ENCODE results near the gene TTF2.

GRCh38 chr1:117112047-117112717 is 52.1 kb downstream of the TTF2 start:
- no peak for TF ChIP-seq ZNF384 (IDR thresholded peaks at IDR 0.05)
- TF ChIP-seq PKNOX1 (IDR thresholded peaks at IDR 0.05): no peak
- no peak for TF ChIP-seq FOXM1 (IDR thresholded peaks at IDR 0.05; ENCODE audit: borderline replicate concordance)
- no peak for TF ChIP-seq ARNT (IDR thresholded peaks at IDR 0.05)
- no peak for TF ChIP-seq BHLHE40 (IDR thresholded peaks at IDR 0.05; ENCODE audit: borderline replicate concordance)
- no peak for TF ChIP-seq L3MBTL2 (conservative IDR thresholded peaks at IDR 0.05)
- no peak for TF ChIP-seq SUZ12 (IDR thresholded peaks at IDR 0.05)
- TF ChIP-seq SP1 (IDR thresholded peaks at IDR 0.05): no peak
- TF ChIP-seq HDGF (IDR thresholded peaks at IDR 0.05; ENCODE audit: borderline replicate concordance): no peak
- TF ChIP-seq FOXA1 (IDR thresholded peaks at IDR 0.05): no peak
- TF ChIP-seq TARDBP (IDR thresholded peaks at IDR 0.05): no peak
- no peak for TF ChIP-seq FOXK2 (IDR thresholded peaks at IDR 0.05)
- TF ChIP-seq CTBP1 (IDR thresholded peaks at IDR 0.05; ENCODE audit: borderline replicate concordance): no peak
- no peak for TF ChIP-seq LEF1 (IDR thresholded peaks at IDR 0.05; ENCODE audit: borderline replicate concordance)
